ENCODE measurements around the gene IMMP2L.

The IMMP2L gene

DNA sequence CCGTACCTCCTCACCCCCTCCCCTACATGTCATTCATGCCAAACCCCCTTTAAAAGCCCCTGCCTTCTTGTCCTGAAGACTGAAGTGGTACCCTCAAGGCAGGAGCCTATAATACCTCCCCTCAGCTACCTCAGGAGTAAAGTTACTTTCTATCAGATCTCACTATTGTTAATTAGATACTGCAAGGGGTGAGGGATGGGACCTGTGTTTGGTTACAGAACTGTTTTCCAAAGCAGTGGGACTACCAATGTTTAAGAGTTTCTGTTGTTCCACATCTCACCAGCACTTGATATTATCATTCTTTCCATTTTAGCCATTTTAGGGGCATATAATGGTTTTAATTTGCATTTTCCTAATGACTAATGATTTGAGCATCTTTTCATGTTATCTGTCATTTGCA, 668.2 kb downstream of the IMMP2L start:
- no peak for DNase-seq

DNA sequence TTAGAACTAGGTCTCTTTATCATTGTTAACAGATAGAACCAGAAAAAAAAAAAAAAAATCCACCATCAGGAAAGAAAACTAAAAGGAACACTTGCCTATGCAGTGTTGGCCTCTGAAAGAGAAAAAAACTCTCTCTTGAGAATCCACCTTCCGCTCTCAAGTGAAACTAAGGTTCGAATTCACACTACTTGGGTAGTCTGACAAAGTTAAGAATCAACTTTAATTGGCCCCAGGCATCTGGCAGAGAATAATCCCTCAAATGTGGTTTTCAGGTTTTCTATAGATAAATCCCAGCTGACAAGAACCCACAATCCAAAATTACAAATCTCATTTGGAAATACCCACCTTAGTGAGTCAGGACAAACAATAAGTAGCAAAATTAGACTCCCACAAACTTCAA, 671.1 kb downstream of the IMMP2L start:
- no peak for DNase-seq

DNA sequence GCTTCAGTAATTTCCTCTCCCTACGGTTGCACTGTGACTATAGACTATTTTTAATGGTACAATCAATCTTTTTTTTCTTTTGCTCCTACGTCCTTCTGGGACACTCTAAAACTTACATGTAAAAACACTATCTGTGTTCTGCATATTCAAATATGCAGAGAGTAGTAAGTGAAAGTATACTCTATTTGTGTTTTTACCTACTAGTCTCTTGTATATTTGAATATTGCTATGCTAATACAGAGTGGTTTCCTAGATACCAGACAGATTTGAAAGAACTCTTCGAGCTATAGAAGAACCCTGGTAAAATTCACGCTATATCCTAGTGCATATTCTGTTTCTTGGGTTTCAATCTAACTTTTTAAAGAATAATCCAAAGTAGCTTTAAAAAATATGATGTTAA, 672.2 kb downstream of the IMMP2L start:
- DNase-seq: no peak

DNA sequence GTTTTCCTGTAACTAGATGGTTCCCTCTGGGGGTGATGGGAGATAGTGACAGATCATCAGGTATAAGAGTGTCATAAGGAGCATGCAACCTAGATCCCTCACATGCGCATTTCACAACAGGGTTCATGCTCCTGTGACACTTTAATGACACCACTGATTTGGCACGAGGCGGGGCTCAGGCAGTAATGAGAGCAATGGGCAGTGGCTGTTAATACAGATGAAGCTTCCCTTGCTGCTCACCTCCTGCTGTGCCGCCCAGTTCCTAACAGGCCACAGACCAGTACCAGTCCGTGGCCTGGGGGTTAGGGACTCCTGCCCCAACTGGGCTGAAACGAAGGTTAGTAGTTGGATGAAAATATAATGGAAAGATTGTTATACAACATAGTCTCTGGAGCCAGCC, 673.0 kb downstream of the IMMP2L start:
- DNase-seq: no peak

DNA sequence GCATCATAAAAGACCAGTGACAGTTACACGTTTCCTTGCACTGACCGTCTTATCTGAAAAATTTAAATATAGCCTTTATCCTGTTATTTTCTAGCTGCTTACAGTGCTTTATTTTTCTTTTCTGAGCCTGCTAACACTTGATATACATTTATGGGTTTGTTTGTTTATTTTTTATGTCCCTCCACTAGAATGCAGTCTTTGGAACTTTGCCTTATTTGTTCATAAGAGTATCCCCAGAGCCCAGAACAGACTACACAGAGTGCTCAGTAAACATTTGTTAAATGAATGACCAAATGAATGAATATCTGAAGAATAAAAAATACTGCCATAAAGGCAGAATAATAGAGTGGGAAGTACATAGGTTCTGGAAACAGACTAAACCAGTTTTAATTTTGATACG, 673.7 kb downstream of the IMMP2L start:
- DNase-seq: no peak

DNA sequence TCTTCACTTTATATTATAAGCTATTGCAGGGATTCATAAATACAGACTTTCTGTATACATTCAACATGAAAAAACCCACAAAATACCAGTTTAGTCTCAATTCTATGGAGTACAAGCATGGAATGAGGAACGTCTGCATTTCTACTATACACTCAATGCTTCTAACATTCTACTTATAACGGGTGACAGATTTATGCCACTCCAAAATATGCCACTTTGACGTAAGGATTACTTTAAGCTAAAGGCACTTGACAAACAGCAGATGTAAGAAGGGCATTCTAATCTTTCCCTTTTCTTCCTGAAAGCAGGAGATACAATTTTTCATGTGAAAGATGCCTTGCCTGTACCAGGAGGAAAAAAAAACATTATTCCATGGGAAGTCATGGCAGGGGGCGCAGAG, 676.8 kb downstream of the IMMP2L start:
- no peak for DNase-seq

DNA sequence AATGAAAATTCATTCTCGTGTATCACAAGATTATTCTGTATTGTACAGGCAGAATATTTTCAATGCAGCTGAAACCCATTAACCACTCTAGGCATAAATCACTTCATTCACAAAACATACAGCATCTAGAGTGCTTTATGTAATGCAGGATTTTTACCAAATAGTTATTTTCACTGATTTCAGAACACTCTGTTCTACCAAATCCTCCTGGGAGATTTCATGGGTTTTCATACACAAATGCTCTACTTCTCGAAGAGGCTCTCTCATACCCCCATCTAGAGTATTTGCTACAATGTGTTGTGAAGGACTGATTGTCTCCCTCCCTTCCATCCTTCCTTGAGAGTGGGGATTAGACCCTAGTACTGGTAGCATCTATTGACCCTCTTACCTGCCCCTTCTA, 680.6 kb downstream of the IMMP2L start:
- no peak for DNase-seq

DNA sequence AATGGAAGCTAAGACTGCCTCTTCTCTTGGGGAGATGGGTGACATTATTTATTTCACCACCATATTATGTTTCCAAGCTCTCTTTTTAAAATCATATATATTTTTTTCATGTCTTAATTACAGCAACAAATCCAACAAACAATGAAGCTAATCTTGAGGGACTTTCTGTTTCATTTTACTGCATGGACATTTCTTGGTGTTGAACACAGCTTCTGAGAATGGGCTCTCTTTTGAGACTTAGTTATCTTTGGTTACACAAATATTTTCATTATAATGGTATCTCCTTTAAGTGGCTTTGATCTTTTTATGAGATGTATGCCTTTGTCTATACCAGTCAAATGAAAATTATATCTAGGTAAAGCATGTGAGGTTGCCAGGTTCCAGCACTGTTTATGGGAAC, 681.3 kb downstream of the IMMP2L start:
- DNase-seq: no peak

DNA sequence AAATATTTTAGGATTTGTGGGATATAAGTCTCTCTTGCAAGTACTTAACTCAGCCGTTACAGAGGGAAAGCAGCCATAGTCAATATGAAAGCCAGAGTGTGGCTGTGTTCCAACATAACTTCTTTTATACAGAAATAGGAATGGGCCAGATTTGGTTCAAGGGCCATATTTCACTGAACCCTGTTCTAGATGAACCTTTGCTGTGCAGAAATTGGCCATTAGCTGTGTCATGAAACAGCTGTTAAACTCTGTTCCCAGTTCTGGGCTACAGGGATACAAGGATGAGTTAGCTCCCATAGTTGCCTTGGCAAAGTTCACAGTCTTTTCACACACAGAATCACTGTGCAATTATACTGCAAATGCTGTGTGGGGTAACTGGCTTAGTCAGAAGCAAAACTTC, 685.3 kb downstream of the IMMP2L start:
- DNase-seq: no peak

DNA sequence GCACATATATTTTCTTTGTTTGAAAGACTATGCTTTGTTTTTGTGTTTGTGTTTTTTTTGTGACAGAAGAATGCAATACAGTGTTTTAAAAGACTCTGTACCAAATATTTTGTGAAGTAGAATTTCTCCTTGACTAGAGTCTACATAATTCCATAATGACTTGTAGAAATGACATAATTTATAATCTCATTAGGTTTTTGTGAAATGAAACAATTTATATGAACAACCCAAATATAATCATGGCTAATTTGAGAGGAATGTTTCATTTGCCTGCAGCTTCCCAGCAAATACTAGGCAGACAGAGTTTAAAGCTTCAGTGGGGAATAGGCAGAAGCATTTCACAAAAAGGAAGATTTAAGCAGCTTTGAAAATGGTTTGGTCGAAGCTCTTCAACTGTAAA, 686.9 kb downstream of the IMMP2L start:
- no peak for DNase-seq

DNA sequence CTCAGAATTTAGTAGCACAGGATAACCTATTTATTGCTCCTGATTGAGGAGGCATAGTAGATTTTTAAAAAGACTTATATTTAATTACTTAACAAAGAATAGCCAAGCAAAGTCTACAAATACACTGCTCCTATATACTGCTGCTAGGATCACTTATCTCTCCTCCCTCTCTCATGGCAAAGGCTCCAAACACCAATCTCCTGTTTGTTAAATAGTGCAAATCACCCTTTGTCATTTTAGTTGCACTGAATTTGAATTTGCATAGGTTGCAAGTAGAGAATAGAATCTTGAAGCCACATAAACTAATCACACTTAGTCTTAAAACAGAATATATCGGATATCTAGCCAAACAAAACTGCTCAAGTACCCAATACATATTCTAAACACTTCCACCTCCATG, 690.4 kb downstream of the IMMP2L start:
- no peak for DNase-seq

DNA sequence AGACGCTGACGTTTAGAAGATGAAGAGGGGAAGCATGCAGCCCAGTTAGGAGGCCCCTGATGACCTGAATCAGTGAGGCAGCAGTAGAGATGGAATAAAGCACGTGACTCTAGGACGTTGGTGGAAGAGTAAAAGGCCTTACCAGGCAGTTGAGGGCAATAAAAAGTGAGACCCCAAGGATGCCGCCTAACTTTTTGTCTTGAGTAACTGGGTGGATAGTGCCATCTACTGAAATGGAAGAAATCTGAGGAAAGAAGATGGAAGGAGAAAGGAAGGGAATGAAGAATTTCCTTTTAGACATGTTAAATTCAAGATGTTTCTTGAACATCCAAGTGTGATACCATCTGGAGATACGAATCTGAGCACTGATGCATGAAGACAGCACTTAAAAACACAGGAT, 691.4 kb downstream of the IMMP2L start:
- DNase-seq: no peak

DNA sequence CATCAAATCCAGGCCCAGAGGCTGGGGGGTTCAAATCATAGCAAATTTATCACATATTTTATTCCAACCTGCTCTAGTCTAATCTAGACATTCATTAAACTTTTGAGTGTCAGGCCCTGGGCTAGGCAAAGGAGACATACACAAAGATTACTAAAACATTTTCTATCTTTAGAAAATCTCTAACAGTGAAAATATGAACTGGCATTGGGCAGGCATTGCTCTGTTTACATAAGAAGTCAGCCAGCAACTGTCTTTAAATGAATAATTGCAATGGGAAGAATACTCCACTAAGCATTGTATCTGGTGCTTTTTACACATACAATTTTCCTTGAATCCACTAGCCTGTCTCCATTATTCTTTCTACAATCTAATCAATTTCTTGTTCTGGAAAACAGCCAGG, 693.8 kb downstream of the IMMP2L start:
- DNase-seq: no peak

DNA sequence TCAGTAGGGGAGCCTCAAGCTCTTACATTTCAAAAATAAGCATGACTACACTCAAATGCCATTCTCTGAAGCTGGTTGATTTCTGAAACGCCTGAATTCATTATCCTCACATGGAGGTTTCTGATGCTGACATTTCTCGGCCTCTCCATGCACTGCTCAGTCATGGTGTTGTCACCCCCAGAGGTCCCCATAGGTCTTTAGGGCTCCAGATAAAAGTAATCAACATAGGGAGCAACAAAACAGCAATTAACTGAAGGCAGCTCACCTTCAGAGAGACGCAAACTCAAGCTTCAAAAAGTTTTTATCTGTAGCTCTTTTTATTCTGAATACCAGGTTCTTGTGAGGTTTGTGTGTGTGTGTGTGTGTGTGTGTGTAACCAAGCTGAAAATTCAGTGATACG, 694.5 kb downstream of the IMMP2L start:
- DNase-seq: no peak

DNA sequence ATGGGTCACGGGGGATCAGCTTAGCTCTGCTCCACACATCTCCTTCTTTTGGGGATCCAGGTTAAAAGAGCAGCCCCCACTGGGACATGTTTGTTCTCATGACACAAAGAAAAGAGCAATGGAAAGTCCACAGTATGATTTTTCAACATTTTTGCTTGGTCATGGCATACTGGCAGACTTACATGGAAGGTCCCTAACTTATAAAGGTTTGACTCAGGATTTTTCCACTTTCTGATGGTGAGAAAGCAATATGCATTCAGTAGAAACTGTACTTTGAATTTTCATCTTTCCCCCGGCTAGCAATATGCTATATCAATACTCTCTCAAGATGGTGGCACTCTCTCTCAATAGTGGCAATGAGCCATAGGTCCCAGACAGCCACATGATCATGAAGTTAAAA, 699.0 kb downstream of the IMMP2L start:
- DNase-seq: no peak

DNA sequence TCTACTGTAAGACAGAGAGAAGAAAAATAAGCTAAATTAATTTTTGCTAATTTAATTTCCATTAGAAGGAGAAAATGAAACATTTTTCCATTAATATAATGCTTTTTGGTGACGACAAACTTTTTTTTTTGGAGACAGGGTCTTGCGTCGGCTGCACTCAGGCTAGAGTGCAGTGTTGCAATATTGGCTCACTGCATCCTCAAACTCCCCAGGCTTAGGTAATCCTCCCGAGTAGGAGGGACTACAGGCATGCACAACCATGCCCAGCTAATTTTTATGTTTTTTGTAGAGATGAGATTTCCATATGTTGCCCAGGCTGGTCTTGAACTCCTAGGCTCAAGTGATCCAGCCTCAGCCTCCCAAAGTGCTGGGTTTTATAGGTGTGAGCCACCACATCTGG, 701.1 kb downstream of the IMMP2L start:
- DNase-seq: no peak

DNA sequence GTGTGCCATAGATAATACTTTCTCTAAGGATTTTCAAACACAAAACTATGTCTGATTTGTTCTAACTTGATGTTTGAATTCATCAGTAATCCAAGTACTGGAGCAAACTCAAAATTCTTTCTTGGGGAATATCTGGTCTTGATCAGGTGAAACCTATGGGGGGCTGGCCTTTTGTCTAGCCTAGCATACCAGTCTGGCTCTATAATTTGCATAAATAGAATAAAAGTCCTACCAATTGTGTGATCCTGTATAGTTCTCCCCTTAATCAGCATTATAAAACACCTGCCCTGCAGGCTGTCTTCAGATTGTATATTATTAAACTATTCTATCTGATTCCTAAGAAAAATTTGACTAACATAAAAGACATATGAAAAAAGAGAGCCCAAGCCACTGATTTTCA, 705.2 kb downstream of the IMMP2L start:
- DNase-seq: no peak

DNA sequence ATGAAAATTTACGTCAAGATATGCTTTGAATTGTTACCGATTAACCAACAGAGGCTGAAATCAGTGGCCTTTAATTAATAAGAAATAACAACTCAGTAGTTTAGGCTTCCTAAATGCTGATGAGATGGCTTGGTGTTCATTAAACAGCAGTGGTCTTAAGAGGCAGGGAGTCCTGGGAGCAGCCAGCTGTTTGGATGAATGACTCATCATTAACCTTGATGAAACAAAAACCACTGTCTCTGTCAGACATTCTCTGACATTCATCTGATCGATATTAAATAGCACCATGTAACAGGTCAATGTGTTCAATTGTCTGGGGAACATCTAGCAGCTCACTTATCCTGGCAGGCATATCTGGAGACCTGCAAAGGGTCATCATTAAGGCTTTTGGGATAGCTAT, 705.6 kb downstream of the IMMP2L start:
- DNase-seq: no peak

DNA sequence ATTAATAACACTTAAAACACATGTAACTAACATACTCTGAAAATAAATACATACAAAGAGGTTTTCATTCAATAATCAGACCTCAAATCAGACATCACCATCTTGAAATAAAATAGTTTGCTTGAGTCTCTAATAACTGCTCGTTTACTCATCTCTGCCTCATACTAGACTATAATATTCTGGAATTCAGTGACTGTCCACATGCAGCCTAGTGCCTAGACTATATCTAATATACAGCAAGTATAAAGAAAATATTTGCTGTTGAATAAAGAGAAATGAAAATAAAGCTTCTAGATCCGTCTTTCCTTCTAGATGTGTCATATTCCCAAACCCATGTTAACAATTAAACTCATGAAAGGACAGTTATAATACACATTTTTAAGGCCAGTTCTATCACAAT, 707.6 kb downstream of the IMMP2L start:
- no peak for DNase-seq

DNA sequence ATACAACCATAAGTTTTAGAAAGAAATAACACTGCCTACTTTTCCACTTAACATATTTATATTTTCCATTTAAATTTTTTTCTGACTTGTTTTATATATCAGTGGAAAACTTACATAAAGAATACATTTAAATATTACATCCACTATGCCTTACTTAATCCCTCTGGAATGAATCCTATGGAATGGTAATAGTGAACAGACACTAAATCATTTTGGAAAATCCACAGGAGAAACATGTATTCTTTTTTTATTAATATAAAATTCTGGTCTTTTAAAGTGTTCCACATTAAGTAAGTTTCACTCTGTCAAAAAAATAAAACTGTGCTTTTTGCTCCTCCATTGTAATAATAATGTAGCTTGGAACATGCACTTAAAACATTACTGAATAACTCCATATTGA, 708.1 kb downstream of the IMMP2L start:
- DNase-seq: no peak

DNA sequence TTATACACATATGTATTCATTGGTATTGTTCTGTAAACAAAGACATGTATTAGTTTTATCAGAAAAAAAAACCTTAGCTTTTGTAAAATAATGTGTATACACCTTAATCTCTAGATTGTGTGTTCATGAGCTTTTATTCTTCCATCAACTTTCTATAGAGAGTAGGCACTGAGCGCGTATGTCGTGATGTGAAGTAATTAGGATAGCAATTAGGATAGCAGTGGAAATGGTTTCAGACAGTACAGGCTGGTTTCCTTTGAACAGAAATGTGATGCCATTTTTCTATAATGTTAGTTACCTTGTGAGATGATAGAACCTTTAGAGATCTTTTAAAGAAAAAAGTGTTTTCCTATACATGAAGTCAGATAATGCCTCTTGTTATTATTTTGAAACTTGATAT, 709.0 kb downstream of the IMMP2L start:
- no peak for DNase-seq

DNA sequence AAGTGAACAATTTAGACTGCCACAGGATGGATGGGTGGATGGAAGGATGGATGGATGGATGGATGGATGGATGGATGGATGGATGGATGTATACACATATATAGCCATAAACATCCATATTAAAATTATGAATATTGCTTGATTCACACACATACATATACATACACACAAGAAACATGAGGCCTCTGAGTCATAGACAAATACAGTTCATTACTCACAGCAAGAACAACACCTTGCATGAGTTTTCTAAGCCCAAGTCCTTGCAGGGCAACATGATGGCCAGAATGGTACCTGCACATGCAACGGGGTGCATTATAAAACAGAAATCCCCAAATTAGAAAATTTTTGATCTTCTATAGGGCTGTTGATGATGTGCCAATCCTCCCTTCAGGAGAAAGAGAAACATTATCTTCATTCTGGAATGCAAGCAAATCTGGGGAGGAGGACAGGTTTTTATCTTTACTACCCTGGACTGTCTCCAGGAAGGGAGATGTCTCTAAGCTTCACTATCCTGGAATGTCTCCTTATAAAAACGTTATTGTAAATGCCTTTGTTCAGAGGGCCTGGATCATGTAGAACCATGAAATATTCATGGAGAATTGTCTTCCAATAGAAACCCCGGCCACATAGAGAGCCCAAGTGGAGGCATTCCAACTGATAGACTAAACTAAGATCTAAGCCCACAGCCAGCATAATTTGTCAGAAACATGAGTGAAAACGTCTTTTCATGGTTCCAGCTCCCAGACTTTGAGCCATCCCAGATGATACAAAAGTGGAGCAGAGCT, 709.9 kb downstream of the IMMP2L start:
- DNase-seq: no peak

DNA sequence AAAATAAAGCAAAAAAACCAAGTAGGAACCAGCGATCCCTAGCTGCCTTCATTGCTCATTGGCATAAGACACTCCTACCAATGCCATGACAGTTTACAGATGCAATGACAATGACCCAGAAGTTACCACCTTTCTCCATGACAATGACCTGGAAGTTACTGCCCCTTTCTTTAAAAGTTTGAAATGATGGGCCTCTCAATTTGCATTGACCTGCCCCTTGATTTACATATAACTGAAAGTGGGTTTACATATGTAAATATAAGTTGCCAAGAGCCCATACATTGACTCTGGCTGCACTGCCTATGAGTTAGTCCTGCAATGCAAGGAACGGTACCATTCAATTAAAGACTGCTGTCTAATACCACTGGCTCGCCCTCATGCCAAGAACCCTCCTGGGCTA, 712.1 kb downstream of the IMMP2L start:
- DNase-seq: no peak

DNA sequence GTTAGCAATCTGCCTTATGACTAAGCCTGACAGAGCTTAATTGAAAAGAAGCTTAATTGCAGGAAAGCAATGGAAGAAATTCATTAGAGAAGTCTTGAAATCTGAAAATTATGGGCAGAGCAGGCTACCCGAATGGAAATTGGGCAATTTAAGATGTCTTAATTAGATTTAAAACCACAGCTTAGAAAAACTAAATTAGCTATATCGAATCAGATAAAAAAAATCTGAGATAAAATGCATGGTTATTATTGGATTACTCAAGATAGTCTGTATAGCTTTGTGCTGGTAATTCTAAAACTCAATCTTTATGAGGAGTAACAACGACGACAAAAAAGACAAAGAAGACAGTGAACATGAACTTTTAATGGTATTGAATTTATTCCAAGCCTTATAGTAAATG, 719.5 kb downstream of the IMMP2L start:
- no peak for DNase-seq

DNA sequence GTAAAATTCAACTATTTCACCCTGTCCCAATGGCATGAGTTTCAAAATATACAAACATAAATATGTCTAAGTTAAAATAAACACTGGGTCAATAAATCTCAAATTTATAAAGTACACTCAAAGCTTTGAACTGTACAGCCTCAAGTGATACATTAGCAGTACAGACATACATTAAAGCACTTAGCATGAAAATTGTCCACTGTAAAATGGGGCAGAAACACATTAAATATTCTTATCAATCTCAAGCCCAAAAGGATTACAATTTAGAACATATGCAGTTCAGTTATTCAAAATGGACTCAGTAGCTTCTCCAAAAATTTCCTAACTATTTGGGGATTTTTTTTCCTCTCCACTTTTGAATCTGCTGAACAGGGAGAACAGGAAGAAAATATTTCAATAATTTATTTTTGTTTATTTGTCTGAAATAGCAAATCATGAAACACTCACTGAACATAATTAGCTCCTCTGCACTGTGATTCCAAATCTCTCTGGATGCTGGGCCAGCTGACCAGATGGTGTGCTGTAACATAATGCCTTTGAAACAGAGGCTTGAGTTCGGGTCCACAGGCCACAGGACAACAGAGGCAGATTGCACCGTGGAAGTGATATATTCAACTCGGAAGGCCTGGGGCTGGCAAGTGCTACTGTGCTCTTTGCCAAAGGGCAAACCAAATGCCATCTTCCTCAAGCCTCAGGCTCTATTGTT, 720.3 kb downstream of the IMMP2L start:
- no peak for DNase-seq

Measured in inflammatory macrophage treated with lipopolysaccharide for 4 hours (primary cell).